ENCODE results near the gene RAB34. TPM values are rescaled to one million over a fixed set of nuclear protein-coding genes. Genes with fewer than 3 reads are reported as not detected.

The RAB34 gene, protein sequence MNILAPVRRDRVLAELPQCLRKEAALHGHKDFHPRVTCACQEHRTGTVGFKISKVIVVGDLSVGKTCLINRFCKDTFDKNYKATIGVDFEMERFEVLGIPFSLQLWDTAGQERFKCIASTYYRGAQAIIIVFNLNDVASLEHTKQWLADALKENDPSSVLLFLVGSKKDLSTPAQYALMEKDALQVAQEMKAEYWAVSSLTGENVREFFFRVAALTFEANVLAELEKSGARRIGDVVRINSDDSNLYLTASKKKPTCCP
- 121 TPM for polyA plus RNA-seq (2013, experiment 1 of 2)
- polyA plus RNA-seq (2013, experiment 2 of 2) = 126 TPM

DNA sequence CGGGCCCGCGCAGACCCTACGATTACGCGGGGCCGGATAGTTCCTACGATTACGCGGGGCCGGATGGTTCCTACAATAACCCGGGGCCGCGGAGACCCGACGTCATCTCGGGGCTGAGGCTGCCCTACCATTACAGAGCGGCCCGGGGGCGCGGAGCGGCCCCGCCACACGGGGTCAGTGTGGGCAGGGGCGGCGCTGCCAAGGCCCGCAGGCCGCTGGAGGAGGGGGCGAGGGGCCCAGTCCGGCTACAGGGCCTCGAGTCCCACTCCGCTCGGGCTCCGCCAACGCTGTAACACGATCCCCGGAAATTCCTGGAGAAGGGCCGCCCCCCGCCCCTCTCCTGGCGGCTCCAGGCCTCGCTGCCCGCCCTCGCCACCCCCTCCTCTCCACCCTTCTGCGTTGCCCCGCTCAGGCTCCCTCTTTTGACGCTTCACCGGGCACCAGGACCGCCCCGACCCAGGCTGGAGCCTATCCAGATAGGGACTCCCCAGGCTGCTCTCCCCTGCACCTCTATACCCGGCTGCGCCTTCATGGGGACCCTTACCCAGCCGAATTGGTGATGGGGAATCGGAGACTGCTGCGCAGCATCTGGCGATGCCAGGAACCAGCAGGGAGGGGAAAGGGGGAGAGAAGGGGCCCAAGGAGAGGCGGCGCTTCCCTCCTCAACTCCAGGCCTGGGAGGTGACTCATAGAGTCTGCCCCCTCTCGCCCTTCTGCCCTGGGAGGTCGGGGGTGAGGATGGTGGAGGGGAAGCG, at the start of gene RAB34:
RAB34 (minus strand) TSS at position 291 of the 755 bp plus-strand sequence. CDS start 602 bp downstream, outside the sequence.
- Histone ChIP-seq H2BK15ac (ENCODE audit: low read depth, poor library complexity, severe bottlenecking) (peak within 1 kb of the TSS; percentile 87), H4K91ac (ENCODE audit: low read length) (peak within 1 kb of the TSS; percentile 88), H3K9me3 (ENCODE audit: control insufficient read depth, low read length) (no peaks in the 10 kb centered on the region), H2AK5ac (ENCODE audit: low read length, severe bottlenecking) (peak within 1 kb of the TSS; percentile 78), H4K8ac (ENCODE audit: low read length) (peak within 1 kb of the TSS; percentile 93), H2AFZ (ENCODE audit: low read depth, low read length) (peak within 1 kb of the TSS; percentile 60), H3K36me3 (ENCODE audit: control insufficient read depth in 1 of 2, insufficient read depth in 2 of 2, low read depth in 1 of 2, low read length in 2 of 2) (peaks cover 41 to 48% of the 10 kb centered on the region in 2 experiments), H3K4me2 (ENCODE audit: low read length, poor library complexity, severe bottlenecking) (peak within 1 kb of the TSS; percentile 78), H3K14ac (ENCODE audit: low read length in 2 of 2) (peak within 1 kb of the TSS in 1 of 2 experiments; percentile 93), H3K23ac (ENCODE audit: low read length in 2 of 2) (peak within 1 kb of the TSS; percentile 46 to 67), H3K4me1 (ENCODE audit: control insufficient read depth, insufficient read depth, low read depth, low read length) (peaks cover 21% of the 10 kb centered on the region), H3K79me1 (replicated peaks; ENCODE audit: low read length, poor library complexity, severe bottlenecking) (peaks cover 10% of the 10 kb centered on the region), H3K9ac (ENCODE audit: low read length) (peak within 1 kb of the TSS; percentile 95), H2BK12ac (ENCODE audit: low read length in 2 of 2) (peak within 1 kb of the TSS; percentile 85 to 90), H3K27me3 (ENCODE audit: control insufficient read depth in 1 of 2, insufficient read depth in 1 of 2, low read length in 2 of 2) (no peaks in the 10 kb centered on the region), H2BK5ac (ENCODE audit: low read depth, low read length, poor library complexity, severe bottlenecking) (peak within 1 kb of the TSS; percentile 99), H3K4ac (ENCODE audit: low read depth in 1 of 2, low read length in 2 of 2) (peak within 1 kb of the TSS; percentile 88 to 97), H3K27ac (ENCODE audit: low read length, poor library complexity, severe bottlenecking) (peak within 1 kb of the TSS; percentile 98), H3K4me3 (ENCODE audit: insufficient read depth in 1 of 2, low read depth in 1 of 2, low read length in 2 of 2) (peak within 1 kb of the TSS; percentile 73 to 99), H3K18ac (ENCODE audit: low read depth in 1 of 2, low read length in 2 of 2) (peak within 1 kb of the TSS; percentile 96 to 98), H2BK120ac (ENCODE audit: low read depth, low read length) (peak within 1 kb of the TSS; percentile 65)
- peak; percentile 94 for DNase-seq
- 2% methylated on average over 48 of the region's 60 CpGs for WGBS

DNA sequence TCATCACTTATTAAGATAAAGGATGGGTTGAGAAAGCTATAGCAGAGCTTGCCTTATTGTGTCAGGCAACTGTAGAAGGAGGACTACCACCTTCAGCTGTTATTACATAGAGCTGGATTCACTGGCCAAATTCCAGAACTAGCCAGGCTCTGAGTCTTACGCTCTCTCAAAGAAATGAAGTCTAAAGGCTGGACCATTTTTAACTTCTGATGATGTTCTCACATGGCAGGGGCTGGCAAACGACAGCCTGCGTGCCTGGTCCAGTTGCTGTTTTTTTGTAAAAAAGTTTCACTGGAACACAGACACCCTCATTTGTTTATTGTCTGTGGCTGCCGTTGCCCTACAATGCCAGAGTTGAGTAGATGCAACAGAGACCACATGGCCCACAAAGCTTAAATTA, 47.4 kb upstream of the RAB34 start:
- H2BK5ac ChIP-seq (ENCODE audit: low read depth, low read length, poor library complexity, severe bottlenecking) = no peak overlapping the region
- no peak overlapping the region for H2BK12ac ChIP-seq (ENCODE audit: low read length in 2 of 2)
- H3K9me3 ChIP-seq (ENCODE audit: control insufficient read depth, low read length) = no peaks in the 10 kb centered on the region
- no peak overlapping the region for H4K8ac ChIP-seq (ENCODE audit: low read length)
- no peak overlapping the region for H3K14ac ChIP-seq (ENCODE audit: low read length in 2 of 2)
- H4K91ac ChIP-seq (ENCODE audit: low read length) = no peak overlapping the region
- no peak overlapping the region for H3K4me3 ChIP-seq (ENCODE audit: insufficient read depth in 1 of 2, low read depth in 1 of 2, low read length in 2 of 2)
- H2AFZ ChIP-seq (ENCODE audit: low read depth, low read length) = no peak overlapping the region
- no peak overlapping the region for H3K4me2 ChIP-seq (ENCODE audit: low read length, poor library complexity, severe bottlenecking)
- no peak overlapping the region for H3K23ac ChIP-seq (ENCODE audit: low read length in 2 of 2)
- no peak overlapping the region for H2BK120ac ChIP-seq (ENCODE audit: low read depth, low read length)
- WGBS = 90% methylated on average over 4 of the region's 4 CpGs
- no peak overlapping the region for H2BK15ac ChIP-seq (ENCODE audit: low read depth, poor library complexity, severe bottlenecking)
- H3K27ac ChIP-seq (ENCODE audit: low read length, poor library complexity, severe bottlenecking) = no peak overlapping the region
- no peak for DNase-seq
- H3K9ac ChIP-seq (ENCODE audit: low read length) = no peak overlapping the region
- H3K4me1 ChIP-seq (ENCODE audit: control insufficient read depth, insufficient read depth, low read depth, low read length) = peaks cover 9% of the 10 kb centered on the region
- H2AK5ac ChIP-seq (ENCODE audit: low read length, severe bottlenecking) = no peak overlapping the region
- no peak overlapping the region for H3K18ac ChIP-seq (ENCODE audit: low read depth in 1 of 2, low read length in 2 of 2)
- H3K27me3 ChIP-seq (ENCODE audit: control insufficient read depth in 1 of 2, insufficient read depth in 1 of 2, low read length in 2 of 2) = no peaks in the 10 kb centered on the region
- peaks cover 9 to 38% of the 10 kb centered on the region in 2 experiments for H3K36me3 ChIP-seq (ENCODE audit: control insufficient read depth in 1 of 2, insufficient read depth in 2 of 2, low read depth in 1 of 2, low read length in 2 of 2)
- peaks cover 19% of the 10 kb centered on the region for H3K79me1 ChIP-seq (replicated peaks; ENCODE audit: low read length, poor library complexity, severe bottlenecking)
- no peak overlapping the region for H3K4ac ChIP-seq (ENCODE audit: low read depth in 1 of 2, low read length in 2 of 2)

DNA sequence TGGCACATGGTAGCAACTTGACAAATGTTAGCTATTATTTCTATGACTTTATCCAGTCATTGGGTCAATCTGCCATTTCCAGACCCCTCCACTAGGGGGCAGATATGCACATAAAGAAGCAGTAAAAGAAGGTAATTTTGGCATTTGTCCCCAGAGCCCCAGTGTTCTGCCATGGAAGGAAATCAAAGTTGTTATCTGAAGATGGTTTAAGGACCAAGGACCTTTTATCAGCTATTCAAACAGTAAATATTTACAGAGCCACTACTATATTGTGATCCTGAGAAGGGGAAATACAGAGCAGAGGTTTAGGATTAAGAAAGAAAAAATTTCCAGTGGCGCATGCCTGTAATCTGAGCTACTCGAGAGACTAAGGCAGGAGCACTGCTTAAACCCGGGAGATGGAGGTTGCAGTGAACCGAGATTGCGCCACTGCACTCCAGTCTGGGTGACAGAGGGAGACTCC, 46.2 kb upstream of the RAB34 start:
- H3K4me3 ChIP-seq (ENCODE audit: insufficient read depth in 1 of 2, low read depth in 1 of 2, low read length in 2 of 2) = no peak overlapping the region
- H3K18ac ChIP-seq (ENCODE audit: low read depth in 1 of 2, low read length in 2 of 2) = no peak overlapping the region
- no peak overlapping the region for H2BK15ac ChIP-seq (ENCODE audit: low read depth, poor library complexity, severe bottlenecking)
- DNase-seq = peak; percentile 78
- H2AFZ ChIP-seq (ENCODE audit: low read depth, low read length) = no peak overlapping the region
- no peak overlapping the region for H3K9ac ChIP-seq (ENCODE audit: low read length)
- H2BK12ac ChIP-seq (ENCODE audit: low read length in 2 of 2) = no peak overlapping the region
- peaks cover 24% of the 10 kb centered on the region for H3K79me1 ChIP-seq (replicated peaks; ENCODE audit: low read length, poor library complexity, severe bottlenecking)
- no peaks in the 10 kb centered on the region for H3K27me3 ChIP-seq (ENCODE audit: control insufficient read depth in 1 of 2, insufficient read depth in 1 of 2, low read length in 2 of 2)
- H2BK5ac ChIP-seq (ENCODE audit: low read depth, low read length, poor library complexity, severe bottlenecking) = no peak overlapping the region
- no peaks in the 10 kb centered on the region for H3K9me3 ChIP-seq (ENCODE audit: control insufficient read depth, low read length)
- H3K4me2 ChIP-seq (ENCODE audit: low read length, poor library complexity, severe bottlenecking) = no peak overlapping the region
- no peak overlapping the region for H3K23ac ChIP-seq (ENCODE audit: low read length in 2 of 2)
- 86% methylated on average over 5 of the region's 5 CpGs for WGBS
- no peak overlapping the region for H2AK5ac ChIP-seq (ENCODE audit: low read length, severe bottlenecking)
- no peak overlapping the region for H3K4ac ChIP-seq (ENCODE audit: low read depth in 1 of 2, low read length in 2 of 2)
- H3K36me3 ChIP-seq (ENCODE audit: control insufficient read depth in 1 of 2, insufficient read depth in 2 of 2, low read depth in 1 of 2, low read length in 2 of 2) = peaks cover 19 to 50% of the 10 kb centered on the region in 2 experiments
- peaks cover 9% of the 10 kb centered on the region for H3K4me1 ChIP-seq (ENCODE audit: control insufficient read depth, insufficient read depth, low read depth, low read length)
- no peak overlapping the region for H3K14ac ChIP-seq (ENCODE audit: low read length in 2 of 2)
- no peak overlapping the region for H4K8ac ChIP-seq (ENCODE audit: low read length)
- no peak overlapping the region for H4K91ac ChIP-seq (ENCODE audit: low read length)
- no peak overlapping the region for H3K27ac ChIP-seq (ENCODE audit: low read length, poor library complexity, severe bottlenecking)
- no peak overlapping the region for H2BK120ac ChIP-seq (ENCODE audit: low read depth, low read length)
